Osteocyte (in vitro differentiated cells): Measurements from ENCODE around the gene SCAF4. TPM values are rescaled to one million over a fixed set of nuclear protein-coding genes. Genes with fewer than 3 reads are reported as not detected.
A peak's percentile ranks its signal among the peaks of the same experiment; 100 is the strongest.

ENCODE experiments used
- DNase-seq: peaks from one replicate; pipeline ENCODE4 v3.0.0; 2021; ENCODE audit warnings: mixed read lengths; ENCODE audit not compliant: unreplicated experiment; ENCODE audit errors: extremely low spot score
- H3K27ac Mint-ChIP-seq: one replicate; pipeline ENCODE4 v1.8.0; 2021; ENCODE audit warnings: mild to moderate bottlenecking, mixed read lengths; ENCODE audit not compliant: unreplicated experiment
- H3K27me3 Mint-ChIP-seq: one replicate; pipeline ENCODE4 v1.8.0; 2021; ENCODE audit warnings: mixed read lengths; ENCODE audit not compliant: unreplicated experiment
- H3K36me3 Mint-ChIP-seq: one replicate; pipeline ENCODE4 v1.8.0; 2021; ENCODE audit warnings: mixed read lengths; ENCODE audit not compliant: unreplicated experiment
- H3K4me1 Mint-ChIP-seq: one replicate; pipeline ENCODE4 v1.8.0; 2021; ENCODE audit warnings: mixed read lengths; ENCODE audit not compliant: unreplicated experiment
- H3K4me3 Mint-ChIP-seq: one replicate; pipeline ENCODE4 v1.8.0; 2021; ENCODE audit warnings: mild to moderate bottlenecking, moderate library complexity, mixed read lengths; ENCODE audit not compliant: unreplicated experiment
- H3K9me3 Mint-ChIP-seq: one replicate; pipeline ENCODE4 v1.8.0; 2021; ENCODE audit warnings: mixed read lengths; ENCODE audit not compliant: unreplicated experiment
- CTCF ChIP-seq: fragments of 200-600 bp; sonication (generic); IDR thresholded peaks from 2 replicates; pipeline ENCODE4 v1.5.0; 2021; ENCODE audit warnings: antibody characterized with exemption, mild to moderate bottlenecking, moderate library complexity
- total RNA-seq: library from RNA; stranded (reverse); gene quantifications from 2 replicates; pipeline ENCODE4 v1.2.1, GENCODE V29; 2021

The SCAF4 gene
- total RNA-seq, 1 donor from 2014 or later, result 32.7 TPM

GRCh38 chr21:31665397-31665796 is 66.5 kb downstream of the SCAF4 start:
- DNase-seq, result no peak
- no peak for TF ChIP-seq CTCF
- Mint-ChIP-seq H3K9me3 (no peaks in the 10 kb centered on the region), H3K27ac (peak overlapping the region; percentile 47), H3K36me3 (peaks cover 48% of the 10 kb centered on the region), H3K4me1 (peaks cover 55% of the 10 kb centered on the region), H3K4me3 (no peak overlapping the region), H3K27me3 (no peaks in the 10 kb centered on the region)

- H3K27ac Mint-ChIP-seq, result no peak overlapping the region
- no peak for DNase-seq
Measured at GRCh38 chr21:31663584-31664249, 68.2 kb downstream of the SCAF4 start.

DNA sequence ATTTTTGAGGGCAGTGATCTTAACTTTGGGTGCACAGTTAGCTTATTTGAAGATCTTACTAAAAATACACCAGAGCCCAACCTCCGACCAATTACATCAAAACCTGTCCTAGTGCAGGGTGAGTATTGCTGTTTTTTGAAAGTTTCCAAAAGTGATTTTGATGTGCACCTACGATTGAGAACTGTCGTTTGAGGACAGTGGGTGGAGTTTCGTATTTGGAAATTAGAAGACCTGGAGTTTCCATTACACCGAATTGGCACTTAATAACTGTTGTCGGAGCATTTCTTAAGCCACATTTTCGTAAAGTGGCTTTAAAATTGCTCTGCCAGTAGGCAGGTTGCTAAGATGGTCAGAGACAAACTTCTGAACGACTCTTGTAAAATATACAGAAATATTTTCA is 71.3 kb downstream of the SCAF4 start:
- H3K36me3 Mint-ChIP-seq, result peaks cover 16% of the 10 kb centered on the region
- peaks cover 48% of the 10 kb centered on the region for H3K4me1 Mint-ChIP-seq
- H3K9me3 Mint-ChIP-seq, result no peaks in the 10 kb centered on the region
- DNase-seq, result no peak
- TF ChIP-seq CTCF, result no peak
- H3K27me3 Mint-ChIP-seq, result no peaks in the 10 kb centered on the region
- H3K27ac Mint-ChIP-seq, result peak overlapping the region; percentile 93
- H3K4me3 Mint-ChIP-seq, result peak overlapping the region; percentile 94

More at GRCh38 chr21:31663584-31664249, 68.2 kb downstream of the SCAF4 start:
- peaks cover 43% of the 10 kb centered on the region for H3K36me3 Mint-ChIP-seq
- no peaks in the 10 kb centered on the region for H3K27me3 Mint-ChIP-seq
- TF ChIP-seq CTCF, result no peak
- peaks cover 64% of the 10 kb centered on the region for H3K4me1 Mint-ChIP-seq
- H3K9me3 Mint-ChIP-seq, result no peaks in the 10 kb centered on the region
- no peak overlapping the region for H3K4me3 Mint-ChIP-seq

DNA sequence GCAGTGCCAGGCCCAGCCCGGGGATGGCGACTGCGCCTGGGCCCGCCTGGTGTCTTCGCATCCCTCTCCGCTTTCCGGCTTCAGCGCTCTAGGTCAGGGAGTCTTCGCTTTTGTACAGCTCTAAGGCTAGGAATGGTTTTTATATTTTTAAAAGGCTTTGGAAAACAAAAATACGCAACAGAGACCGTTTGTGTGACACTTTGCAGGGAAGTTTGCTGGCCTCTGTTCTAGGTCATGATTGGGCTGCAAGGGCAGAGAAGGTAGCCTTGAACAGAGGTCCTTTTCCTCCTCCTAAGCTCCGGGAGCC is 71.7 kb downstream of the SCAF4 start:
- no peaks in the 10 kb centered on the region for H3K9me3 Mint-ChIP-seq
- H3K27me3 Mint-ChIP-seq, result no peaks in the 10 kb centered on the region
- H3K4me3 Mint-ChIP-seq, result peak overlapping the region; percentile 94
- peaks cover 45% of the 10 kb centered on the region for H3K4me1 Mint-ChIP-seq
- no peak for DNase-seq
- peak overlapping the region; percentile 93 for H3K27ac Mint-ChIP-seq
- no peak for TF ChIP-seq CTCF
- peaks cover 13% of the 10 kb centered on the region for H3K36me3 Mint-ChIP-seq

DNA sequence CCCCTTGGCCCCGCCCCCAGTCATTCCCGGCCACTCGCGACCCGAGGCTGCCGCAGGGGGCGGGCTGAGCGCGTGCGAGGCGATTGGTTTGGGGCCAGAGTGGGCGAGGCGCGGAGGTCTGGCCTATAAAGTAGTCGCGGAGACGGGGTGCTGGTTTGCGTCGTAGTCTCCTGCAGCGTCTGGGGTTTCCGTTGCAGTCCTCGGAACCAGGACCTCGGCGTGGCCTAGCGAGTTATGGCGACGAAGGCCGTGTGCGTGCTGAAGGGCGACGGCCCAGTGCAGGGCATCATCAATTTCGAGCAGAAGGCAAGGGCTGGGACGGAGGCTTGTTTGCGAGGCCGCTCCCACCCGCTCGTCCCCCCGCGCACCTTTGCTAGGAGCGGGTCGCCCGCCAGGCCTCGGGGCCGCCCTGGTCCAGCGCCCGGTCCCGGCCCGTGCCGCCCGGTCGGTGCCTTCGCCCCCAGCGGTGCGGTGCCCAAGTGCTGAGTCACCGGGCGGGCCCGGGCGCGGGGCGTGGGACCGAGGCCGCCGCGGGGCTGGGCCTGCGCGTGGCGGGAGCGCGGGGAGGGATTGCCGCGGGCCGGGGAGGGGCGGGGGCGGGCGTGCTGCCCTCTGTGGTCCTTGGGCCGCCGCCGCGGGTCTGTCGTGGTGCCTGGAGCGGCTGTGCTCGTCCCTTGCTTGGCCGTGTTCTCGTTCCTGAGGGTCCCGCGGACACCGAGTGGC is 72.2 kb downstream of the SCAF4 start, which contains the start of gene SOD1:
Gene SOD1, plus strand, starts transcription at position 158 of the 723 bp plus-strand sequence. Its CDS starts 77 bp downstream, at position 235.
- peak within 1 kb of the TSS; percentile 97 for H3K27ac Mint-ChIP-seq
- no peaks in the 10 kb centered on the region for H3K27me3 Mint-ChIP-seq
- DNase-seq, result peak; percentile 97
- no peaks in the 10 kb centered on the region for H3K9me3 Mint-ChIP-seq
- peaks cover 41% of the 10 kb centered on the region for H3K4me1 Mint-ChIP-seq
- peaks cover 11% of the 10 kb centered on the region for H3K36me3 Mint-ChIP-seq
- peak; percentile 7 for TF ChIP-seq CTCF
- H3K4me3 Mint-ChIP-seq, result peak within 1 kb of the TSS; percentile 98
